IPS-18a (cell line): ENCODE data around the gene OR4D1.

Experiments
- H3K27ac ChIP-seq: one replicate; pipeline ENCODE4 v1.5.1; 2013; ENCODE audit warnings: low read length
- H3K27me3 ChIP-seq: one replicate; pipeline ENCODE4 v1.6.1; 2013; ENCODE audit warnings: mild to moderate bottlenecking, low read length; ENCODE audit not compliant: control insufficient read depth, insufficient read depth
- H3K36me3 ChIP-seq: one replicate; pipeline ENCODE4 v1.6.1; 2013; ENCODE audit warnings: low read depth, low read length; ENCODE audit not compliant: control insufficient read depth
- H3K4me1 ChIP-seq: one replicate; pipeline ENCODE4 v1.6.1; 2013; ENCODE audit warnings: low read depth, low read length; ENCODE audit not compliant: control insufficient read depth
- H3K4me3 ChIP-seq: one replicate; pipeline ENCODE4 v1.5.1; 2013; ENCODE audit warnings: low read length
- H3K9ac ChIP-seq: one replicate; pipeline ENCODE4 v1.6.1; 2013; ENCODE audit warnings: mild to moderate bottlenecking, low read length, moderate library complexity
- H3K9me3 ChIP-seq: one replicate; pipeline ENCODE4 v1.6.1; 2013; ENCODE audit warnings: low read depth, low read length; ENCODE audit not compliant: control insufficient read depth

The OR4D1 gene

DNA sequence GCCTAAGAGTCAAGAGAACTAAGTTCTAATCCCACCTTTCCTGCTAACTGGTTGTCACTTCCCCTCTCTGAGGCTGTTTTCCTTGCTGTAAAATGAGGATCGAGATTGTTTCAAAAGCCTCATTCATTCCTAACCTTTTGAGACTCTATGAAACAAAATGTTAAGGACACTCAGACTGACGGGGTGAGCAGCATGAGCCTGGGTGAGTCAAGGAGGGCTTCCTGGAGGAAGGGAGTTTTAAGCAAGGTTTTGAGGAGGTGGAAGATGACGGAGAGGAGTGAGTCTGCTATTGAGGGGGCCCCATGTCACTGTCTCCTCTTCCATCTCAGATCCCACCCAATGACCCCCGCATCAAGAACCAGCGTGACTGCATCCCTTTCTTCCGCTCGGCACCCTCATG, 48.4 kb downstream of the OR4D1 start:
- Histone ChIP-seq H3K27me3 (peaks cover 7% of the 10 kb centered on the region), H3K36me3 (no peaks in the 10 kb centered on the region), H3K4me3 (no peak overlapping the region), H3K27ac (no peak overlapping the region), H3K9ac (no peak overlapping the region), H3K4me1 (peaks cover under 1% of the 10 kb centered on the region), H3K9me3 (no peaks in the 10 kb centered on the region)

DNA sequence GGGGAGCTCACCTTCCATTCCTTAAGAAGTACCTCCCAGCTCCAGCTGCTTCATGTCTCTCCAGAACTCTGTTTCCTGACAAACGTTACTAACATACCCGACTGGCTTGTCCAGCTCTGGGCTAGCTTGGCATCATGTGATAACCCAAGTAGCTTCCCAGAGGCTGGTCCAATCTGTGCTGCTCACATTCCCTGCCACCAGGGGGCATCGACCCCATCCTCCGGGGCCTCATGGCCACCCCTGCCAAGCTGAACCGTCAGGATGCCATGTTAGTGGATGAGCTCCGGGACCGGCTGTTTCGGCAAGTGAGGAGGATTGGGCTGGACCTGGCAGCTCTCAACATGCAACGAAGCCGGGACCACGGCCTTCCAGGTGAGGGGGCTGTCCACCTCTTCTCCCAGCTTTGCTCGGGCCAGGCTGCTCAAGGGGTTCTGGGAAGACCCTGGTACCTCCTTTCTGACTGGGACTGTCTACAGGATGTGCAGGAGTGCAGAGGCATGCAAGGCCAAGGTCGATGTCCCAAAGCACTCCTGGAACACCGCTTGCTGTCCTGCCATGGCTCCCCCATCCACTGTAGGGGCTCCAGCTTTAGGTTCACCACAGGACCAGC, 51.9 kb downstream of the OR4D1 start:
- no peaks in the 10 kb centered on the region for H3K9me3 ChIP-seq
- no peaks in the 10 kb centered on the region for H3K4me1 ChIP-seq
- no peak overlapping the region for H3K9ac ChIP-seq
- peaks cover 7% of the 10 kb centered on the region for H3K27me3 ChIP-seq
- no peaks in the 10 kb centered on the region for H3K36me3 ChIP-seq
- H3K27ac ChIP-seq: no peak overlapping the region
- H3K4me3 ChIP-seq: no peak overlapping the region

DNA sequence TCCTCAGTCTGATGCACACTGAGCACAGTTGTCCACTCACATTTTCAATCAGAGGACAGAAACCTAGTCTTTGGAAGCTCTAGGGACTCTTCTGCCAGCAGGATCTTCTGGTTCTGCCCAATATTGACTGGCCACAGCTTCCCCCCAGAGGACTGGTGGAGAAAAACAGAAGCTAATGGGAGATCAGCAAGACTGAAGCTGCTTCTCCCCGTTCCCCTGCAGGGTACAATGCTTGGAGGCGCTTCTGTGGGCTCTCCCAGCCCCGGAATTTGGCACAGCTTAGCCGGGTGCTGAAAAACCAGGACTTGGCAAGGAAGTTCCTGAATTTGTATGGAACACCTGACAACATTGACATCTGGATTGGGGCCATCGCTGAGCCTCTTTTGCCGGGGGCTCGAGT, 54.7 kb downstream of the OR4D1 start:
- Histone ChIP-seq H3K4me1 (no peaks in the 10 kb centered on the region), H3K9me3 (no peaks in the 10 kb centered on the region), H3K27ac (no peak overlapping the region), H3K9ac (no peak overlapping the region), H3K36me3 (no peaks in the 10 kb centered on the region), H3K4me3 (no peak overlapping the region), H3K27me3 (peaks cover 7% of the 10 kb centered on the region)

DNA sequence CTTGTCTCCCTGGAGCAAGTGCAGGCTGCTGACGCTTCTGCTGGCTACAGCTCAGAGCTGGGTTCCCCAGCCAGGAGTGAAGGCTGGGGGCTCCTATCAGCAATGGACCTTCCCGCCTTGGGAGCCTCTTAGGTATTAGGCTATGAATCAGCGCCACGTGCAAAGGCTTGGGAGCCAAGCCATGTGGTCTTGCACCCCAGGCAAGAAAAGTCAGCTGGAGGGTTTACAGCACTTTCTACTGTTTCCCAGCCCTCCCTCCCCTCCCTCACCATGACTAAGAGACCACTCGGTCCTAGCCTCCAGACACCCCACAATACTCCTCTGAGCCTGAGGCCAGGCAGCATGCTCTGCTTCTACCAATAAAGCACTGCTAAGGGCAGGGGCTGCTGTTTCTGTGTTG, 56.6 kb downstream of the OR4D1 start:
- no peaks in the 10 kb centered on the region for H3K9me3 ChIP-seq
- H3K9ac ChIP-seq: no peak overlapping the region
- H3K4me3 ChIP-seq: no peak overlapping the region
- H3K27me3 ChIP-seq: peaks cover 7% of the 10 kb centered on the region
- H3K36me3 ChIP-seq: no peaks in the 10 kb centered on the region
- H3K4me1 ChIP-seq: no peaks in the 10 kb centered on the region
- H3K27ac ChIP-seq: no peak overlapping the region

DNA sequence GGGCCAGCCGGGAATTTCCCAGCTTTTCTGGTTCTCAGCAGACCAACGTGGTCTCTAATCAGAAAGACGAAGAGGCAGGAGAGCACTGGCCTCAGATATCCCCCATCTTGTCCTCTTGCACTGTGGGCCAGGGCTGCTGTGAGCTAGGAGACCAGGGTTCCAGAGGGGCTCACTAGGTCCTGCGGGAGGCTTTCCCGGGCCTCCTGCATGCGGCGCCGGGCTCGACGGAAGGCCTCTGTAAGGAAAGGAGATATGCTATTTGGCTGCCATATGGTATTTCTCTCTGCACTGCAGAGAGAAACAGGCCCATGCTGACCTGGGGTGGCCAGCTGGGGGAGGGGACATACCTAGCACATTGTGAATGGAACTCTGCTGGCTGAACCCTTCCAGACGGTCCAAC, 57.8 kb downstream of the OR4D1 start:
- Histone ChIP-seq H3K27ac (no peak overlapping the region), H3K4me1 (no peaks in the 10 kb centered on the region), H3K9me3 (no peaks in the 10 kb centered on the region), H3K36me3 (peaks cover 5% of the 10 kb centered on the region), H3K4me3 (no peak overlapping the region), H3K9ac (no peak overlapping the region), H3K27me3 (peaks cover under 1% of the 10 kb centered on the region)

DNA sequence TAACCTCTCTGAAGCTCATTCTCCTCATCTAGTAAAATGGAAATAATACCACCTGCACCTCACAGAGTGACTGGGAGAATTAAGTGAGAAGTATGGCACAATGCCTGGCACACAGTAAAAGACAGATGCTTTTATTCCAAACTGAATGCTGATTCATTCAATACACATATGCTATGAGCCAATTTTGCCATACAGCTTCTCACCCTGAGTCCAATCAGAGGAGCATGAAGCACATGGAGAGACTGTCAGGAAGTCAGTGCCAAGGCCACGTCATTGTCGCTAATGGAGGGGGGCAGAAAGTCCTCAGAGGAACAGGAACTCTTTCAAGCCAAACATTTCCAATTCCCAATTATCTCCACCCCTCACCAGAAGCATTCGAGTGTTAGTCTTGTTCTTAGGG, 59.3 kb downstream of the OR4D1 start:
- Histone ChIP-seq H3K27ac (no peak overlapping the region), H3K36me3 (peaks cover 10% of the 10 kb centered on the region), H3K9ac (no peak overlapping the region), H3K4me3 (no peak overlapping the region), H3K27me3 (no peaks in the 10 kb centered on the region), H3K9me3 (no peaks in the 10 kb centered on the region), H3K4me1 (no peaks in the 10 kb centered on the region)

DNA sequence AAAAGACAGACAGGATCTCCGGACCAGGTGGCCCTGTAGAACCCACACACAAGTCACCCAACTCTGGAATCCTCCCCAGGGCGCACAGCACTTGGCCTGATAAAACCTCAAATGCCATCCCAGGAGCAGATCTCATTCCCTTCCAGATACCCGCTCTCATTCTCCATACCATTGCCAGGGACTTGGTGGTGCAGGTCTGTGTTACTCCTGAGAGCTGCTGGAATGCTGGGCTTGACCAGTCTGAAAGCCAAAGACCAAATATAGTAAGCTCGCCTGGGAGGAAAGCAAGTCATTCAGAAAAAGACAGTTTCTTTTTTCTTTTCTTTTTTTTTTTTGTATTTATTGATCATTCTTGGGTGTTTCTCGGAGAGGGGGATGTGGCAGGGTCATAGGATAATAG, 60.2 kb downstream of the OR4D1 start:
- H3K9me3 ChIP-seq: no peaks in the 10 kb centered on the region
- no peaks in the 10 kb centered on the region for H3K4me1 ChIP-seq
- H3K27ac ChIP-seq: no peak overlapping the region
- no peaks in the 10 kb centered on the region for H3K27me3 ChIP-seq
- no peak overlapping the region for H3K9ac ChIP-seq
- peaks cover 17% of the 10 kb centered on the region for H3K36me3 ChIP-seq
- H3K4me3 ChIP-seq: no peak overlapping the region
